ENCODE measurements around the gene PPP2R2D. TPM values are rescaled to one million over a fixed set of nuclear protein-coding genes. Genes with fewer than 3 reads are reported as not detected.

Gene PPP2R2D
- total RNA-seq, 8 experiments from 2014 or later, result 21.9 to 32.4 (median 30.7) TPM

- Histone ChIP-seq H3K27ac (no peak overlapping the region), H3K4me1 (replicated peaks in 1 of 2) (peaks cover 13 to 19% of the 10 kb centered on the region in 2 donors), H3K4me3 (no peak overlapping the region)
- in situ Hi-C loops (cut with MboI; ENCODE audit: low pct_unique_long_range_greater_than_20kb in 2 of 9, low sequenced_read_pairs in 9 of 9, unreplicated experiment in 9 of 9), result no loop called here
- ATAC-seq (replicated peaks in 6 of 8), result no peak
- 71 to 100% (median 98%) methylated on average over 1 to 5 of the region's 5 CpGs; no CpG with 5 or more reads in 6 of the 10 experiments for WGBS, 10 experiments
These were observed 19.9 kb downstream of the PPP2R2D start for GRCh38 chr10:131920693-131921092.

- peak overlapping the region; percentile 8 to 11 for H3K27ac ChIP-seq
- H3K4me3 ChIP-seq, result no peak overlapping the region
- in situ Hi-C loops (cut with MboI; ENCODE audit: low pct_unique_long_range_greater_than_20kb in 2 of 9, low sequenced_read_pairs in 9 of 9, unreplicated experiment in 9 of 9), result no loop called here
These were observed 20.4 kb downstream of the PPP2R2D start for GRCh38 chr10:131921184-131921583.

GRCh38 chr10:131923038-131923756, 22.4 kb downstream of the PPP2R2D start:
- in situ Hi-C loops (cut with MboI; ENCODE audit: low pct_unique_long_range_greater_than_20kb in 2 of 9, low sequenced_read_pairs in 9 of 9, unreplicated experiment in 9 of 9), result no loop called here

More at GRCh38 chr10:131921184-131921583, 20.4 kb downstream of the PPP2R2D start:
- whole genome bisulfite sequencing, 10 experiments, result 23 to 95% methylated on average over 3 to 4 of the region's 8 CpGs; no CpG with 5 or more reads in 8 of the 10 experiments
- ATAC-seq (replicated peaks in 6 of 8), result peak in 5 of 8 experiments; percentile 62 to 81 (median 75)
- peaks cover 13 to 19% of the 10 kb centered on the region in 2 donors for H3K4me1 ChIP-seq (replicated peaks in 1 of 2)

GRCh38 chr10:131925011-131925649, 24.3 kb downstream of the PPP2R2D start:
- no peak overlapping the region for H3K4me3 ChIP-seq
- H3K4me1 ChIP-seq (replicated peaks in 1 of 2), result peaks cover 25 to 27% of the 10 kb centered on the region in 2 donors
- no peak overlapping the region for H3K27ac ChIP-seq
- ATAC-seq (replicated peaks in 6 of 8), result no peak
- in situ Hi-C loops (cut with MboI; ENCODE audit: low pct_unique_long_range_greater_than_20kb in 2 of 9, low sequenced_read_pairs in 9 of 9, unreplicated experiment in 9 of 9), result no loop called here

More at GRCh38 chr10:131923038-131923756, 22.4 kb downstream of the PPP2R2D start:
- 34 to 100% (median 83%) methylated on average over 2 to 11 of the region's 11 CpGs for WGBS, 10 experiments
- peak in 5 of 8 experiments; percentile 19 to 91 (median 88) for ATAC-seq (replicated peaks in 6 of 8)
- Histone ChIP-seq H3K4me3 (no peak overlapping the region), H3K27ac (peak overlapping the region in 1 of 2 donors; percentile 48), H3K4me1 (replicated peaks in 1 of 2) (peaks cover 13 to 19% of the 10 kb centered on the region in 2 donors)

- in situ Hi-C loops (cut with MboI; ENCODE audit: low pct_unique_long_range_greater_than_20kb in 2 of 9, low sequenced_read_pairs in 9 of 9, unreplicated experiment in 9 of 9), result no loop called here
- ATAC-seq (replicated peaks in 6 of 8), result peak in 2 of 8 experiments; percentile 62 to 93
- 14 to 100% (median 80%) methylated on average over 1 to 8 of the region's 9 CpGs; no CpG with 5 or more reads in 5 of the 10 experiments for WGBS, 10 experiments
- Histone ChIP-seq H3K4me1 (replicated peaks in 1 of 2) (peaks cover 25 to 30% of the 10 kb centered on the region in 2 donors), H3K4me3 (no peak overlapping the region), H3K27ac (no peak overlapping the region)
These were observed 24.9 kb downstream of the PPP2R2D start for GRCh38 chr10:131925716-131926115.

- in situ Hi-C loops (cut with MboI; ENCODE audit: low pct_unique_long_range_greater_than_20kb in 2 of 9, low sequenced_read_pairs in 9 of 9, unreplicated experiment in 9 of 9), result no loop called here
These were observed 25.4 kb downstream of the PPP2R2D start for GRCh38 chr10:131926253-131926652.

GRCh38 chr10:131926743-131927595, 26.2 kb downstream of the PPP2R2D start:
- no peak for ATAC-seq (replicated peaks in 6 of 8)
- peaks cover 20% of the 10 kb centered on the region in 2 donors for H3K4me1 ChIP-seq (replicated peaks in 1 of 2)
- H3K27ac ChIP-seq, result no peak overlapping the region
- in situ Hi-C loops (cut with MboI; ENCODE audit: low pct_unique_long_range_greater_than_20kb in 2 of 9, low sequenced_read_pairs in 9 of 9, unreplicated experiment in 9 of 9), result no loop called here
- 92 to 100% (median 95%) methylated on average over 1 to 16 of the region's 28 CpGs; no CpG with 5 or more reads in 3 of the 10 experiments for WGBS, 10 experiments
- no peak overlapping the region for H3K4me3 ChIP-seq

More at GRCh38 chr10:131926253-131926652, 25.4 kb downstream of the PPP2R2D start:
- Histone ChIP-seq H3K27ac (no peak overlapping the region), H3K4me3 (no peak overlapping the region), H3K4me1 (replicated peaks in 1 of 2) (peaks cover 25 to 27% of the 10 kb centered on the region in 2 donors)
- WGBS, 10 experiments, result 93 to 100% (median 98%) methylated on average over 2 to 10 of the region's 10 CpGs; no CpG with 5 or more reads in 1 of the 10 experiments
- ATAC-seq (replicated peaks in 6 of 8), result no peak

GRCh38 chr10:131928248-131929095, 27.7 kb downstream of the PPP2R2D start:
- in situ Hi-C loops (cut with MboI; ENCODE audit: low pct_unique_long_range_greater_than_20kb in 2 of 9, low sequenced_read_pairs in 9 of 9, unreplicated experiment in 9 of 9), result no loop called here
- no peak overlapping the region for H3K27ac ChIP-seq
- no peak for ATAC-seq (replicated peaks in 6 of 8)
- WGBS, 10 experiments, result 60 to 100% (median 91%) methylated on average over 1 to 13 of the region's 18 CpGs; no CpG with 5 or more reads in 2 of the 10 experiments
- peaks cover 9 to 18% of the 10 kb centered on the region in 2 donors for H3K4me1 ChIP-seq (replicated peaks in 1 of 2)
- H3K4me3 ChIP-seq, result no peak overlapping the region

GRCh38 chr10:131929122-131929845, 28.5 kb downstream of the PPP2R2D start:
- no peak for ATAC-seq (replicated peaks in 6 of 8)
- Histone ChIP-seq H3K4me1 (replicated peaks in 1 of 2) (peaks cover 6 to 18% of the 10 kb centered on the region in 2 donors), H3K27ac (no peak overlapping the region), H3K4me3 (no peak overlapping the region)
- 60 to 100% (median 94%) methylated on average over 1 to 8 of the region's 23 CpGs; no CpG with 5 or more reads in 1 of the 10 experiments for WGBS, 10 experiments
- in situ Hi-C loops (cut with MboI; ENCODE audit: low pct_unique_long_range_greater_than_20kb in 2 of 9, low sequenced_read_pairs in 9 of 9, unreplicated experiment in 9 of 9), result no loop called here

GRCh38 chr10:131930150-131930549, 29.3 kb downstream of the PPP2R2D start:
- no peak overlapping the region for H3K4me3 ChIP-seq
- no peak overlapping the region for H3K27ac ChIP-seq
- 67 to 100% (median 87%) methylated on average over 1 to 4 of the region's 4 CpGs for WGBS, 10 experiments
- H3K4me1 ChIP-seq (replicated peaks in 1 of 2), result peaks cover 6 to 18% of the 10 kb centered on the region in 2 donors
- in situ Hi-C loops (cut with MboI; ENCODE audit: low pct_unique_long_range_greater_than_20kb in 2 of 9, low sequenced_read_pairs in 9 of 9, unreplicated experiment in 9 of 9), result no loop called here
- ATAC-seq (replicated peaks in 6 of 8), result no peak

GRCh38 chr10:131930586-131931330, 29.9 kb downstream of the PPP2R2D start:
- peak in 2 of 8 experiments; percentile 16 to 28 for ATAC-seq (replicated peaks in 6 of 8)
- in situ Hi-C loops (cut with MboI; ENCODE audit: low pct_unique_long_range_greater_than_20kb in 2 of 9, low sequenced_read_pairs in 9 of 9, unreplicated experiment in 9 of 9), result no loop called here
- no peak overlapping the region for H3K27ac ChIP-seq
- peaks cover 6 to 18% of the 10 kb centered on the region in 2 donors for H3K4me1 ChIP-seq (replicated peaks in 1 of 2)
- 83 to 100% (median 94%) methylated on average over 1 to 10 of the region's 16 CpGs; no CpG with 5 or more reads in 1 of the 10 experiments for WGBS, 10 experiments
- no peak overlapping the region for H3K4me3 ChIP-seq

Data from motor neuron (in vitro differentiated cells).